Measurements from ENCODE around the gene HRNR.
"Not testable (repeated sequence)": the region's sequence is repeated elsewhere in the genome, so short reads cannot be mapped to it uniquely, and the experiment has no call there.

The HRNR gene

GRCh38 chr1:152224093-152224492 is at the start of gene HRNR:
Gene HRNR (minus strand): TSS chr1:152224193. CDS start chr1:152223253, 940 bp downstream.
- DNase-seq (ENCODE audit: low read depth) = no peak

- DNase-seq (ENCODE audit: low read depth) = not testable (repeated sequence)
Observed at GRCh38 chr1:152256394-152256793, 32.4 kb upstream of the HRNR start.

- DNase-seq (ENCODE audit: low read depth) = no peak
Observed at GRCh38 chr1:152252157-152252556, 28.2 kb upstream of the HRNR start.

DNA sequence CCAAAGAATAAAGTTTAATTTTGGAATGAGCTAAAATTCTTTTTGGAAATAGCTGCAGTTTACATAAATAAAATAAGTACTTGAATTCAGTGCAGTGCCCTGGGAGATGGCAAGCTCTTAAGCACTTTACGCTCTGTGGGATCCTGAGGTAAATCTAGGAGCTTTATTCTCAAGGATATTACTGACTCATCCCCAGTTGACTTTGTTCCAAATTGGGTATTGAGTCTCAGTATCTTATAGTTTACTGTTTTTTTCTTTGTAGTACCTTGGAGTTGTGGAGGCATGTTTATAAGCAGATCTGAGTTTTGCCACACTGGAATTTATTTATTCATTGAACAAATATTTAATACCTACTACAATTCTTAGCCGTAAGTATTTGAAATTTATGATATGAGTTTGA is 27.4 kb upstream of the HRNR start:
- DNase-seq (ENCODE audit: low read depth) = no peak

DNA sequence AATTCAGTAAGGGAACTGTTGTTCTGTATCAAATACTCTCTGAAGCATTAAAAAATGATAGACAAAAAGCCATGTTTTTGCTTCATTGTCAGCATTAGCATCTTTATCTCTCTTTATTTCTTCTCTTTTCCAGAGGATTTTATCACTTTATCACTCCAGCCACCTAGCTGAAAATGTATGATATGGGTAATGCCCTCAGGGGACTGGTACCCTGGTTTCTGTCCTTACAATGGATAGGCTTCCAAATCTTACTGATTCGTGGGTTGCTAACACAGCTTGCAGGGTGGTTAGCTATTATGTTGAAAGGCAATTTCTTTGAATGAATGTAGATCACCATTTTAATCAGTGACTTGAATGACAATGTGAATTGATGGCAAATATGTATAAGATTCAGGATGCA is 23.3 kb upstream of the HRNR start:
- no peak for DNase-seq (ENCODE audit: low read depth)

- DNase-seq (ENCODE audit: low read depth) = no peak
Observed at GRCh38 chr1:152244576-152245273, 20.7 kb upstream of the HRNR start.

- no peak for DNase-seq (ENCODE audit: low read depth)
Observed at GRCh38 chr1:152237093-152237492, 13.1 kb upstream of the HRNR start.

DNA sequence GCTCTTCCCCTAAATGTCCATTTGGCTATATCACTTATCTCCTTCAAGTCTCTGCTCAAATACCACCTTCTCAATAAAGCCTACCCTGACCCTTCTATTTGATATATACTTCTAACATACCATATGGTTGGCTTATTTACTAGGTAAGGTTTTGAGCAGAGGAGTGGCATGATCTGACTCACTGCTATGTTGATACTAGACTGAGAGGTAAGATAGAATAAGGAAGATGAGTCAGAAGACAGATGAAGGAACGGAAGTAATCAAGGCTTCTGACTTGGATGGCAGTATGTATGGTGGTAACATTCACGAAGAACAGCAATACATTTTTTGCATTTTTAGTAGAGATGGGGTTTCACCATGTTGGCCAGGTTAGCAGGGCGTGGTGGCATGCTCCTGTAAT is 4.8 kb upstream of the HRNR start:
- DNase-seq (ENCODE audit: low read depth) = no peak

DNA sequence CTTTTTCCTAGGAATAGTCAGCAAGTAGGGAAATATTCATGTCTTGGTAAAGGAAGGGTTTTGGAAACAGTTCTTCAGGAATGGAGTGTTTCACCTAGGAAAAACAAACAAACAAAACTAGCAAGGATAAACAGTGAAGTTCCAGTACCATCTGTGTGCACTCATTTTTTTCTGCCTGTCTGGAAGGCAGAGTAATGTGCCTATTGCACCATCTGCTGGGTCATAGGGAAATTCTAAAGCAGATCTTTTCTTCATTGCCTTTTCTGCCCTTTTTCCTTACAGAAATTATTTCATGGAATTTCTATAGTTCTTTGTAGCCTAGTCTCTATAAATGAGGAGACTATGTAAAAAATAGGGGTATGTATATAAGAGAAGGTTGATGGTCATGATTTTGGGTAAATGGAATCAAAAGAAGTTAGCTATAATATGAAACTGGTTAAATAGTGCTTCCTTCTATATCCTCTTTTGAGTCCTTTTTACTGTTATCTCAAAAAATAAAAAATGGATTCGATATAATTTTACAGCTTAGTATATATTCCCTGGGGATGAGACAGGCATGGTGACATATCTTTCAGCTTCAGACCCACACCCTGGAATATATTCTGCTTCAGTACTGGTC is 3.4 kb upstream of the HRNR start:
- no peak for DNase-seq (ENCODE audit: low read depth)

GRCh38 chr1:152225678-152226077 is 1.7 kb upstream of the HRNR start:
- no peak for DNase-seq (ENCODE audit: low read depth)

DNA sequence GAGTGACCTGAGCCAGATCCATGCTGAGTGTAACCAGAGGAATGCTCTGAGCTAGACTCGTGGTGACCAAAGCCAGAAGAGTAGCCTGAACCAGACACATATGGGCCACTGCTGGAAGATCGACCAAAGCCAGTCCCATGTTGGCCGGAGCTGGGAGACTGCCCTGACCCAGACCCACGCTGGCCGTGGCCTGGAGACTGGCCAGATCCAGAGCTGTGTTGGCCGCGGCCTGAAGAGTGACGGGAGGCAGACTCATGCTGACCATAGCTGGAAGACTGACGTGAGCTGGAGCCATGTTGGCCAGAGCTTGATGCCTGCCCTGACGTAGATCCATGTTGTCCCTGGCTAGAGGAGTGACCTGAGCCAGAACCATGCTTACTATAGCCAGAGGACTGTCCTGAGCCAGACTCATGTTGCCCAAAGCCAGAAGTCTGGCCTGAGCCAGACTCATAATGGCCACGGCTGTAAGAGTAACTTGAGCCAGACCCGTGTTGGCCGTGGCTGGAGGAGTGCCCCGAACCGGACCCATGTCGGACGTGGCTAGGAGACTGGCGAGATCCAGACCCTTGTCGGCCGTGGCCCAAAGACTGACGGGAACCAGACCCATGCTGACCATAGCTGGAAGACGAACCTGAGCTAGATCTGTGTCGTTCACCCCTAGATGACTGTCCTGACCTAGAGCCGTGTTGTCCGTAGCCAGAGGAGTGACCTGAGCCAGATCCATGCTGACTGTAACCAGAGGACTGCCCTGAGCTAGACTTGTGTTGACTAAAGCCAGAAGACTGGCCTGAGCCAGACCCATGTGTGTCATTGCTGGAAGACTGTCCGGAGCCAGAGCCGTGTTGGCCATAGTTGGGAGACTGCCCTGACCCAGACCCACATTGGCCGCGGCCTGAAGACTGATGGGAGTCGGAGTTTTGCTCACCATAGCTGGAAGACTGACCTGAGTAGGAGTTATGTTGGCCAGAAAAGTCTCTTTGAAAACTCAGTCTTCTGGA is 3.5 kb downstream of the HRNR start:
- DNase-seq (ENCODE audit: low read depth) = no peak

- not testable (repeated sequence) for DNase-seq (ENCODE audit: low read depth)
Observed at GRCh38 chr1:152219438-152219837, 4.6 kb downstream of the HRNR start.

DNA sequence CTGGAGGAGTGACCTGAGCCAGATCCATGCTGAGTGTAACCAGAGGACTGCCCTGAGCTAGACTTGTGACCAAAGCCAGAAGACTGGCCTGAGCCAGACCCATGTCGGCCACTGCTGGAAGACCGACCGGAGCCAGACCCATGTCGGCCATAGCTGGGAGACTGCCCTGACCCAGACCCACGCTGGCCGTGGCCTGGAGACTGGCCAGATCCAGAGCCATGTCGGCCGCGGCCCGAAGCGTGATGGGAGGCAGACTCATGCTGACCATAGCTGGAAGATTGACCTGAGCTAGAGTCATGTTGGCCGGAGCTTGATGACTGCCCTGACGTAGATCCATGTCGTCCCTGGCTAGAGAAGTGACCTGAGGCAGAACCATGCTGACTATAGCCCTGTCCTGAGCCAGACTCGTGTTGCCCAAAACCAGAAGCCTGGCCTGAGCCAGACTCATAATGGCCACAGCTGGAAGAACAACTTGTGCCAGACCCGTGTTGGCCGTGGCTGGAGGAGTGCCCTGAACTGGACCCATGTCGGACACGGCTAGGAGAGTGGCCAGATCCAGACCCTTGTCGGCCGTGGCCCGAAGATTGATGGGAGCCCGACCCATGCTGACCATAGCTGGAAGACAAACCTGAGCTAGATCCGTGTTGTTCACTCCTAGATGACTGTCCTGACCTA is 5.1 kb downstream of the HRNR start:
- no peak for DNase-seq (ENCODE audit: low read depth)

DNA sequence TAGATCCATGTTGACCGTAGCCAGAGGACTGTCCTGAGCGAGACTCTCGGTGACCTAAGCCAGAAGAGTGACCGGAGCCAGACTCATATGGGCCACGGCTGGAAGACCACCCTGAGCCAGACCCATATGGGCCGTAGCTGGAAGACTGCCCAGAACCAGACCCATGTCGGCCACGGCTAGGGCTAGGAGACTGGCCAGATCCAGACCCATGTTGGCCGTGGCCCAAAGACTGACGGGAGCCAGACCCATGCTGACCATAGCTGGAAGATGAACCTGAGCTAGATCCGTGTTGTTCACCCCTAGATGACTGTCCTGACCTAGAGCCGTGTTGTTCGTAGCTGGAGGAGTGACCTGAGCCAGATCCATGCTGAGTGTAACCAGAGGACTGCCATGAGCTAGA is 8.4 kb downstream of the HRNR start:
- DNase-seq (ENCODE audit: low read depth) = not testable (repeated sequence)

GRCh38 chr1:152214911-152215310 is 9.1 kb downstream of the HRNR start:
- not testable (repeated sequence) for DNase-seq (ENCODE audit: low read depth)

DNA sequence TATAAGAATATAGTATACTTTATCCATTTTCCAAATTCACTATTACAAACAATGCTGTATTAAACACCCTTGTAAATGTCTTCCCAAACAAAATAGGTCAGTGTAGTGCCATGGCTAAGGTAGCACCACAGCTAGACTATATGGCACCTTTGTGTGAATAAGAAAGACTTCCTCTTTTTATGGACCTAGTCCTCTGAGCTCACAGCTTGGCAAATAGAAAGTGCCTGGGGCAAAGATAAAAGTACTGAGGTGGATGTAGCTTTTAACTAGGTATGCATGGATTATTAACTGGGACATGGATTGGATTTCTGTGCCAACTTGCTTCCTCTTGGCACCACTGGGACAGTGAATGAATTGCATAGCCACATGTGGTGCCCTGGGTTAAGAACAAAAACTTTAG is 25.0 kb downstream of the HRNR start:
- no peak for DNase-seq (ENCODE audit: low read depth)

DNA sequence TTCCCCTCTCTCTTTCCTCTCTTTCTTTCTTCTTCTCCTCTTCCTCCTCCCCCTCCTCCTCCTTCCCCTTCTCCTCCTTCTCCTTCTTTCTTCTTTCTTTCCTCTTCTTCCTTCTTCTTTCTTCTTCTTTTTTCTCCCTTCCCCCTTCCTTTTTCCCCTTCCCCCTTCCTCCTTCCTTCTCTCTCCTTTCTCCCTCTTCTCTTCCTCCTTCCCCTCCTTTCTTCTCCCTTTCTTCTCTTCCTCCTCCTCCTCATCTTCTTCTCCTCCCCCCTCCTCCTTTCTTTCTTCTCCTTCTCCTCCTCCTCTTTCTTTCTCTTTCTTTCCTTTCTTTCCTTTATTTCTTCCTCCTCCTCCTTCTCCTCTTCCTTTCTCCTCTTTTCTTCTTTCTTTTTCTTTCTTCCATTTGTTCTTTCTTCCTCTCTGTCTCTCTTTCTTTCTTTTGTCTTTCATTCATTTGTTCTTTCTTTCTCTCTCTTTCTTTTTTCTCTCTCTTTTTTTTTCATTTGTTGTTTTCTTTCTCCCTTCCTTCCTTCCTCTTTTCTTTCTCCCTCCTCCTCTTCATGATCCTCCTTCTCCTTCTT is 26.5 kb downstream of the HRNR start:
- no peak for DNase-seq (ENCODE audit: low read depth)

DNA sequence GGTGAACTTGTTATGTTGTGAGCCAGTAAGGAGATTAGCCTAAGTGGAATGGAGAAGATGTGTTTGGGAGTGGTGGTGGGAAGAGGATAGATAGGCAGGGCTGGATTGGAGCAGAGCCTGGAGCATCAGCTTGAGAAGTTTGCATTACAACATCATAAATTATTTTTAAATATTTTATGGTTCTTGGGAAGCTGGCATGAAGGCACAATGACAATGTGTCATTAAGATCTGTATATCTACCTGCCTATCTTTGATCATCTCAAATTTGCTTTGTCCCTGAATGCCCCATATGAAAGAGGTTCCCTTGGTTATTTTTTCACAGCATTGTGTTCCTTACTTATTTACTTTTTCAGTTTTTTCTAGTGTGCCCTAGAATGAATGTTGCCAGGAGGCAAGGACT is 32.3 kb downstream of the HRNR start:
- DNase-seq (ENCODE audit: low read depth) = no peak

GRCh38 chr1:152191260-152191659 is 32.7 kb downstream of the HRNR start:
- DNase-seq (ENCODE audit: low read depth) = no peak

- no peak for DNase-seq (ENCODE audit: low read depth)
Observed at GRCh38 chr1:152190589-152190988, 33.4 kb downstream of the HRNR start.

DNA sequence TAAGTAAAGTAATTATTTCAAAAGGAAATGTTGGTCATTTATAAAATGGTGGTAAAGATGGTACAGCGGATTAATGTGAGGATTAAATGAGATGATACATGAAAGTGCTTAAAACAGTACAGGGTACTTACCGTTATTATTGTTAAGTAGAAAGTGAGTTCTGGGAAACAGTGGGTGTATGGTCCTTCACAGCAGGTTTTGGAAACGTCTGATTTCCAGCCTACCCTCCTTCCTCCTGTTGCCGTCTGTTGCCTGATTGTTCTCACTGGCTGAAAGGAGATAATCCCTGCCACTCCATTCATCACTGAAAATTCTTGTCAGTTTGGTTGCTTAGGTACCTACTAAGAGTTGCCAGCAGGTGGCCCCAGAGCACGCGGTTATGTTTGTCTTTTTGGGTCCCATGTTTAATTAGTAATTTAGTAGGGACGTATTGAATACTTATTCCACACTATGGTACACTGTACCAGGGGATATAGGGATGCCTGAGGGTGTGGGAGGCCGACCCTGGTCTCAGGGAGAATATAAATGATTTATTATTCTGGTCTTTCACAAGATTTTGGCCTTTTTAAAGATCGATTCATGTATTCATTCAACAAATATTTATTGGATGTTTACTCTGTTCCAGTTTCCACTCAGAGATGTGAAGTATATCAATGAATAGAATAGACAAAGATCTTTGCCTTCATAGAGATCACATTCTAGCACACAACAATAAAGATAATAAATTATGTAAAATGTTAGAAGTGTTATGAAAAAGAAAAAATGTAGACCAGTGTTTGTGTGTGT is 34.1 kb downstream of the HRNR start:
- peak; percentile 27 for DNase-seq (ENCODE audit: low read depth)

Data from CMK (cell line).